Measurements from ENCODE around the gene EBF3. TPM values are rescaled to one million over a fixed set of nuclear protein-coding genes. Genes with fewer than 3 reads are reported as not detected.

Gene EBF3
- total RNA-seq, 4 donors from 2014 or later: 1.4 to 4.2 (median 2.4) TPM

- 86% methylated on average over 12 of the region's 12 CpGs for WGBS
- H3K27ac ChIP-seq: no peak overlapping the region
- H3K4me3 ChIP-seq: no peak overlapping the region
- H3K36me3 ChIP-seq: no peaks in the 10 kb centered on the region
- no peaks in the 10 kb centered on the region for H3K4me1 ChIP-seq
- H3K9me3 ChIP-seq: no peaks in the 10 kb centered on the region
- DNase-seq (ENCODE audit: low spot score in 2 of 2): peak in 1 of 2 donors; percentile 61
- no peaks in the 10 kb centered on the region for H3K27me3 ChIP-seq
- TF ChIP-seq EP300 (IDR thresholded peaks at IDR 0.05) (no peak), POLR2AphosphoS5 (IDR thresholded peaks at IDR 0.05) (no peak), POLR2A (IDR thresholded peaks at IDR 0.05) (no peak)
- TF ChIP-seq, protein P1, sequence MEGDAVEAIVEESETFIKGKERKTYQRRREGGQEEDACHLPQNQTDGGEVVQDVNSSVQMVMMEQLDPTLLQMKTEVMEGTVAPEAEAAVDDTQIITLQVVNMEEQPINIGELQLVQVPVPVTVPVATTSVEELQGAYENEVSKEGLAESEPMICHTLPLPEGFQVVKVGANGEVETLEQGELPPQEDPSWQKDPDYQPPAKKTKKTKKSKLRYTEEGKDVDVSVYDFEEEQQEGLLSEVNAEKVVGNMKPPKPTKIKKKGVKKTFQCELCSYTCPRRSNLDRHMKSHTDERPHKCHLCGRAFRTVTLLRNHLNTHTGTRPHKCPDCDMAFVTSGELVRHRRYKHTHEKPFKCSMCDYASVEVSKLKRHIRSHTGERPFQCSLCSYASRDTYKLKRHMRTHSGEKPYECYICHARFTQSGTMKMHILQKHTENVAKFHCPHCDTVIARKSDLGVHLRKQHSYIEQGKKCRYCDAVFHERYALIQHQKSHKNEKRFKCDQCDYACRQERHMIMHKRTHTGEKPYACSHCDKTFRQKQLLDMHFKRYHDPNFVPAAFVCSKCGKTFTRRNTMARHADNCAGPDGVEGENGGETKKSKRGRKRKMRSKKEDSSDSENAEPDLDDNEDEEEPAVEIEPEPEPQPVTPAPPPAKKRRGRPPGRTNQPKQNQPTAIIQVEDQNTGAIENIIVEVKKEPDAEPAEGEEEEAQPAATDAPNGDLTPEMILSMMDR (IDR thresholded peaks at IDR 0.05): no peak
These were observed 29.7 kb downstream of the EBF3 start for GRCh38 chr10:129934196-129934925.

DNA sequence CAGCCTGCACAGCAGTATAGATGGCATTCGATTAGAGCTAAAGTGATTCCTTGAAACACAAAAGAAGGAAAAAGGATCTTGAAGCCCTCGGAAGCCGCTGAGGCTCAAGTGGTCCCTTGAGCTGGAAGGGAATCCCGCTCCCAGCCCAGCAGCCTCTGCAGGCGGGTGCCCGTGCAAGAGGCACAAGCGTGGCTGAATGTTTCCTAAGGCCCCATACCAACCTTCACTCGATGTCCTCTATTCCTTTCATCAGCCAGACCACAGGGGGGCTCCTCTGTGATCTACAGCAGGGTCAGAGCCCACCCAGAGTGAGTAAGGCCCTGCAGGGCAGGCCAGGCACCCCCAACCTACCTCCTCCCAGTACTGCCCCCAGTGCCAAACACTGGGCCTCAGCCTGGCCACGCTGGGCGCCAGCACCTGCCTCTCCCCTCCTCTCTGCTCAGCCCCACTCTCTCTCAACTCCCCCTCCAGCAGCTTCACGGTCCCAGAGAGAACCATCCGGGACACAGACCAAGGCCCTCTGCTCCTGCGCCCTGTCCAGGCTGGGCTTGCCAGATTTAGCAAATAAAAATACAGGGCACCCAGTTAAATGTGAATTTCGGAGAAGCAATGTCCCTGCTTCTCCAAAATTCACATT is 30.5 kb downstream of the EBF3 start:
- Histone ChIP-seq H3K4me1 (no peaks in the 10 kb centered on the region), H3K4me3 (no peak overlapping the region), H3K27me3 (no peaks in the 10 kb centered on the region), H3K9me3 (no peaks in the 10 kb centered on the region), H3K36me3 (no peaks in the 10 kb centered on the region), H3K27ac (no peak overlapping the region)
- peak in 1 of 2 donors; percentile 65 for DNase-seq (ENCODE audit: low spot score in 2 of 2)
- WGBS: 86% methylated on average over 14 of the region's 14 CpGs
- TF ChIP-seq EP300 (IDR thresholded peaks at IDR 0.05): no peak
- no peak for TF ChIP-seq POLR2AphosphoS5 (IDR thresholded peaks at IDR 0.05)
- no peak for TF ChIP-seq POLR2A (IDR thresholded peaks at IDR 0.05)
- TF ChIP-seq, protein P1 (IDR thresholded peaks at IDR 0.05): no peak

- DNase-seq (ENCODE audit: low spot score in 2 of 2): peak in 1 of 2 donors; percentile 71
These were observed 31.2 kb downstream of the EBF3 start for GRCh38 chr10:129932751-129933433.

DNA sequence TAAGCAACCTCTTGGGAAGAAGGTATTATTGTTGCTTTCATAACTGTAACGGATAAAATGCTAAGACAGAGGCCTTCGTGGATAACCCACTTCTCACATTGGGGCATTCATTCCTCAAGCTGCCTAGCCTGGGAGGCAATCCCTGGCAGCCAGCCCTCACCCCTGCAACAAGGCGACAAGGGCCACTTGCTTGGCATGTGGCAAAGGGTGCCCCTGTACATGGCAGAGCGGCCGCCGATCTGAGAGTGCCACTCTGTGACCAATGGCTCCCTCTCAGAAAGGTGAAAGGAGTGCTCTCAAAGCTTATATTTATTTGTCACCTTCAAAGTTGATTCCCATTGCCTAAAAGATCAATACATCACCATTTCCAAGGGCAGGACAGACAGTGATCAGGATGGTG is 31.9 kb downstream of the EBF3 start:
- 98% methylated on average over 6 of the region's 6 CpGs for WGBS
- Histone ChIP-seq H3K9me3 (no peaks in the 10 kb centered on the region), H3K27me3 (no peaks in the 10 kb centered on the region), H3K4me1 (no peaks in the 10 kb centered on the region), H3K27ac (no peak overlapping the region), H3K36me3 (no peaks in the 10 kb centered on the region), H3K4me3 (no peak overlapping the region)
- TF ChIP-seq POLR2A (IDR thresholded peaks at IDR 0.05) (no peak), POLR2AphosphoS5 (IDR thresholded peaks at IDR 0.05) (no peak), EP300 (IDR thresholded peaks at IDR 0.05) (no peak)
- TF ChIP-seq, protein P1 (IDR thresholded peaks at IDR 0.05): no peak
- peak in 1 of 2 donors; percentile 21 for DNase-seq (ENCODE audit: low spot score in 2 of 2)

More at GRCh38 chr10:129932751-129933433, 31.2 kb downstream of the EBF3 start:
- Histone ChIP-seq H3K27ac (no peak overlapping the region), H3K9me3 (no peaks in the 10 kb centered on the region), H3K27me3 (no peaks in the 10 kb centered on the region), H3K4me1 (no peaks in the 10 kb centered on the region), H3K4me3 (no peak overlapping the region), H3K36me3 (no peaks in the 10 kb centered on the region)
- TF ChIP-seq EP300 (IDR thresholded peaks at IDR 0.05) (no peak), POLR2AphosphoS5 (IDR thresholded peaks at IDR 0.05) (no peak), POLR2A (IDR thresholded peaks at IDR 0.05) (no peak)
- TF ChIP-seq, protein P1 (IDR thresholded peaks at IDR 0.05): no peak
- WGBS: 87% methylated on average over 24 of the region's 24 CpGs

All from suprapubic skin (tissue), 4 donors.